Mucosa of stomach (tissue), 1 donor: ENCODE measurements around the gene GTPBP6.
"Not testable (repeated sequence)": the region's sequence is repeated elsewhere in the genome, so short reads cannot be mapped to it uniquely, and the experiment has no call there.

Experiments
- H3K27me3 ChIP-seq: one replicate; pipeline ENCODE4 v1.7.0; 2013; ENCODE audit warnings: mild to moderate bottlenecking, low read length; ENCODE audit not compliant: control insufficient read depth, insufficient read depth
- H3K36me3 ChIP-seq: one replicate; pipeline ENCODE4 v1.7.0; 2013; ENCODE audit warnings: low read length; ENCODE audit not compliant: control insufficient read depth, insufficient read depth
- H3K4me1 ChIP-seq: one replicate; pipeline ENCODE4 v1.7.0; 2013; ENCODE audit warnings: mild to moderate bottlenecking, low read length; ENCODE audit not compliant: control insufficient read depth, insufficient read depth
- H3K4me3 ChIP-seq: one replicate; pipeline ENCODE4 v1.7.0; 2013; ENCODE audit warnings: low read length
- H3K9ac ChIP-seq: one replicate; pipeline ENCODE4 v1.7.0; 2013; ENCODE audit warnings: mild to moderate bottlenecking, low read length, moderate library complexity
- H3K9me3 ChIP-seq: one replicate; pipeline ENCODE4 v1.7.0; 2013; ENCODE audit warnings: mild to moderate bottlenecking, low read length, moderate library complexity; ENCODE audit not compliant: control insufficient read depth
- donor health status: Pancreatic carcinoma.

Gene GTPBP6

GRCh38 chrX:357035-357692 lies 38.6 kb upstream of the GTPBP6 start:
- no peak overlapping the region for H3K9ac ChIP-seq
- H3K4me3 ChIP-seq: no peak overlapping the region
- H3K36me3 ChIP-seq: peaks cover 5% of the 10 kb centered on the region
- H3K4me1 ChIP-seq: no peaks in the 10 kb centered on the region
- no peaks in the 10 kb centered on the region for H3K27me3 ChIP-seq
- no peaks in the 10 kb centered on the region for H3K9me3 ChIP-seq

GRCh38 chrX:356385-357034 lies 37.9 kb upstream of the GTPBP6 start:
- Histone ChIP-seq H3K27me3 (no peaks in the 10 kb centered on the region), H3K36me3 (peaks cover 5% of the 10 kb centered on the region), H3K4me3 (no peak overlapping the region), H3K9me3 (no peaks in the 10 kb centered on the region), H3K4me1 (no peaks in the 10 kb centered on the region), H3K9ac (no peak overlapping the region)

- H3K27me3 ChIP-seq: no peaks in the 10 kb centered on the region
- H3K4me3 ChIP-seq: no peak overlapping the region
- no peaks in the 10 kb centered on the region for H3K4me1 ChIP-seq
- H3K9ac ChIP-seq: no peak overlapping the region
- peaks cover 5% of the 10 kb centered on the region for H3K36me3 ChIP-seq
- H3K9me3 ChIP-seq: no peaks in the 10 kb centered on the region
These were observed 36.9 kb upstream of the GTPBP6 start for GRCh38 chrX:355329-356050.

- Histone ChIP-seq H3K9ac (no peak overlapping the region), H3K4me1 (no peaks in the 10 kb centered on the region), H3K36me3 (no peaks in the 10 kb centered on the region), H3K9me3 (no peaks in the 10 kb centered on the region), H3K27me3 (no peaks in the 10 kb centered on the region), H3K4me3 (no peak overlapping the region)
These were observed 35.3 kb upstream of the GTPBP6 start for GRCh38 chrX:353566-354535.

GRCh38 chrX:352582-353314 lies 34.2 kb upstream of the GTPBP6 start:
- Histone ChIP-seq H3K9me3 (no peaks in the 10 kb centered on the region), H3K36me3 (no peaks in the 10 kb centered on the region), H3K27me3 (no peaks in the 10 kb centered on the region), H3K4me3 (no peak overlapping the region), H3K4me1 (no peaks in the 10 kb centered on the region), H3K9ac (no peak overlapping the region)

GRCh38 chrX:352181-352580 lies 33.6 kb upstream of the GTPBP6 start:
- Histone ChIP-seq H3K9ac (no peak overlapping the region), H3K9me3 (no peaks in the 10 kb centered on the region), H3K36me3 (no peaks in the 10 kb centered on the region), H3K27me3 (no peaks in the 10 kb centered on the region), H3K4me3 (no peak overlapping the region), H3K4me1 (no peaks in the 10 kb centered on the region)

- no peaks in the 10 kb centered on the region for H3K4me1 ChIP-seq
- H3K36me3 ChIP-seq: no peaks in the 10 kb centered on the region
- no peak overlapping the region for H3K9ac ChIP-seq
- H3K4me3 ChIP-seq: no peak overlapping the region
- H3K9me3 ChIP-seq: no peaks in the 10 kb centered on the region
- H3K27me3 ChIP-seq: no peaks in the 10 kb centered on the region
These were observed 33.1 kb upstream of the GTPBP6 start for GRCh38 chrX:351736-352135.

GRCh38 chrX:351324-351641 lies 32.7 kb upstream of the GTPBP6 start:
- not testable (repeated sequence) for H3K36me3 ChIP-seq, H3K27me3 ChIP-seq, H3K4me1 ChIP-seq, H3K9me3 ChIP-seq, H3K4me3 ChIP-seq, H3K9ac ChIP-seq

GRCh38 chrX:350534-351323 lies 32.1 kb upstream of the GTPBP6 start:
- H3K36me3 ChIP-seq: no peaks in the 10 kb centered on the region
- no peak overlapping the region for H3K4me3 ChIP-seq
- H3K4me1 ChIP-seq: no peaks in the 10 kb centered on the region
- no peaks in the 10 kb centered on the region for H3K9me3 ChIP-seq
- no peaks in the 10 kb centered on the region for H3K27me3 ChIP-seq
- H3K9ac ChIP-seq: no peak overlapping the region

GRCh38 chrX:350148-350533 lies 31.5 kb upstream of the GTPBP6 start:
- H3K9me3 ChIP-seq: no peaks in the 10 kb centered on the region
- H3K27me3 ChIP-seq: no peaks in the 10 kb centered on the region
- H3K9ac ChIP-seq: no peak overlapping the region
- H3K4me3 ChIP-seq: no peak overlapping the region
- H3K4me1 ChIP-seq: no peaks in the 10 kb centered on the region
- no peaks in the 10 kb centered on the region for H3K36me3 ChIP-seq

- H3K4me1 ChIP-seq: no peaks in the 10 kb centered on the region
- H3K4me3 ChIP-seq: no peak overlapping the region
- H3K9me3 ChIP-seq: no peaks in the 10 kb centered on the region
- no peaks in the 10 kb centered on the region for H3K36me3 ChIP-seq
- H3K9ac ChIP-seq: no peak overlapping the region
- H3K27me3 ChIP-seq: no peaks in the 10 kb centered on the region
These were observed 31.1 kb upstream of the GTPBP6 start for GRCh38 chrX:349702-350101.
